Neuron (in vitro differentiated cells): ENCODE measurements around the gene CTXN2.

Source experiments
- H2AFZ ChIP-seq: one replicate; pipeline ENCODE4 v1.6.1; 2013; ENCODE audit warnings: low read depth, mild to moderate bottlenecking, inconsistent platforms, low read length, moderate library complexity
- H3K27me3 ChIP-seq: one replicate; pipeline ENCODE4 v1.6.1; 2013; ENCODE audit warnings: low read length; ENCODE audit not compliant: insufficient read depth
- H3K36me3 ChIP-seq: one replicate; pipeline ENCODE4 v1.6.1; 2013; ENCODE audit warnings: low read length; ENCODE audit not compliant: insufficient read depth
- H3K4me1 ChIP-seq: one replicate; pipeline ENCODE4 v1.6.1; 2013; ENCODE audit warnings: low read length; ENCODE audit not compliant: insufficient read depth
- H3K4me3 ChIP-seq: 2 replicates; pipeline ENCODE4 v1.5.1; 2013; ENCODE audit warnings: mild to moderate bottlenecking, low read length, moderate library complexity
- H3K9me3 ChIP-seq: one replicate; pipeline ENCODE4 v1.6.1; 2013; ENCODE audit warnings: low read length

CTXN2 gene

GRCh38 chr15:48191574-48192225 is at the start of gene CTXN2:
Gene CTXN2 (plus strand): TSS chr15:48191665. CDS start chr15:48201301, 9,636 bp downstream.
- no peaks in the 10 kb centered on the region for H3K9me3 ChIP-seq
- H2AFZ ChIP-seq: no peak within 1 kb of the TSS
- peaks cover 10% of the 10 kb centered on the region for H3K4me1 ChIP-seq
- H3K36me3 ChIP-seq: no peaks in the 10 kb centered on the region
- H3K4me3 ChIP-seq: peak within 1 kb of the TSS; percentile 34
- peaks cover 4% of the 10 kb centered on the region for H3K27me3 ChIP-seq

- H3K9me3 ChIP-seq: no peaks in the 10 kb centered on the region
These were observed 47.6 kb upstream of the CTXN2 start for GRCh38 chr15:48143856-48144255.

GRCh38 chr15:48144889-48145288 is 46.6 kb upstream of the CTXN2 start:
- Histone ChIP-seq H2AFZ (no peak overlapping the region), H3K4me1 (no peaks in the 10 kb centered on the region), H3K4me3 (no peak overlapping the region), H3K27me3 (no peaks in the 10 kb centered on the region), H3K36me3 (peaks cover 72% of the 10 kb centered on the region), H3K9me3 (no peaks in the 10 kb centered on the region)

More at GRCh38 chr15:48143856-48144255, 47.6 kb upstream of the CTXN2 start:
- no peaks in the 10 kb centered on the region for H3K27me3 ChIP-seq
- H3K4me3 ChIP-seq: no peak overlapping the region
- H3K4me1 ChIP-seq: no peaks in the 10 kb centered on the region
- peaks cover 70% of the 10 kb centered on the region for H3K36me3 ChIP-seq
- H2AFZ ChIP-seq: no peak overlapping the region

- Histone ChIP-seq H3K4me1 (no peaks in the 10 kb centered on the region), H3K27me3 (no peaks in the 10 kb centered on the region), H3K4me3 (no peak overlapping the region), H3K36me3 (peaks cover 73% of the 10 kb centered on the region), H2AFZ (no peak overlapping the region), H3K9me3 (no peaks in the 10 kb centered on the region)
These were observed 45.5 kb upstream of the CTXN2 start for GRCh38 chr15:48145923-48146322.

GRCh38 chr15:48147358-48147757 is 44.1 kb upstream of the CTXN2 start:
- no peaks in the 10 kb centered on the region for H3K27me3 ChIP-seq
- no peaks in the 10 kb centered on the region for H3K9me3 ChIP-seq
- H3K36me3 ChIP-seq: peaks cover 81% of the 10 kb centered on the region
- no peak overlapping the region for H2AFZ ChIP-seq
- no peaks in the 10 kb centered on the region for H3K4me1 ChIP-seq
- no peak overlapping the region for H3K4me3 ChIP-seq

- Histone ChIP-seq H3K9me3 (no peaks in the 10 kb centered on the region), H3K36me3 (peaks cover 85% of the 10 kb centered on the region), H3K27me3 (no peaks in the 10 kb centered on the region), H3K4me1 (no peaks in the 10 kb centered on the region), H3K4me3 (no peak overlapping the region), H2AFZ (no peak overlapping the region)
These were observed 41.6 kb upstream of the CTXN2 start for GRCh38 chr15:48149858-48150257.

- Histone ChIP-seq H3K36me3 (peaks cover 69% of the 10 kb centered on the region), H3K4me3 (no peak overlapping the region), H3K27me3 (no peaks in the 10 kb centered on the region), H2AFZ (no peak overlapping the region), H3K4me1 (no peaks in the 10 kb centered on the region), H3K9me3 (no peaks in the 10 kb centered on the region)
These were observed 37.9 kb upstream of the CTXN2 start for GRCh38 chr15:48153526-48153925.

- Histone ChIP-seq H3K4me3 (no peak overlapping the region), H2AFZ (no peak overlapping the region), H3K4me1 (peaks cover 3% of the 10 kb centered on the region), H3K27me3 (no peaks in the 10 kb centered on the region), H3K36me3 (peaks cover 44% of the 10 kb centered on the region), H3K9me3 (peaks cover 4% of the 10 kb centered on the region)
These were observed 22.8 kb upstream of the CTXN2 start for GRCh38 chr15:48168616-48169015.

- Histone ChIP-seq H3K36me3 (peaks cover 28% of the 10 kb centered on the region), H3K4me1 (peaks cover 7% of the 10 kb centered on the region), H3K9me3 (peaks cover 8% of the 10 kb centered on the region), H3K4me3 (no peak overlapping the region), H2AFZ (no peak overlapping the region), H3K27me3 (no peaks in the 10 kb centered on the region)
These were observed 20.5 kb upstream of the CTXN2 start for GRCh38 chr15:48170981-48171380.

GRCh38 chr15:48175126-48175525 is 16.3 kb upstream of the CTXN2 start:
- Histone ChIP-seq H3K4me3 (no peak overlapping the region), H3K36me3 (peaks cover 6% of the 10 kb centered on the region), H2AFZ (no peak overlapping the region), H3K9me3 (peaks cover 8% of the 10 kb centered on the region), H3K27me3 (no peaks in the 10 kb centered on the region), H3K4me1 (peaks cover 24% of the 10 kb centered on the region)

- H3K27me3 ChIP-seq: no peaks in the 10 kb centered on the region
- peak overlapping the region; percentile 83 for H3K4me3 ChIP-seq
- no peak overlapping the region for H2AFZ ChIP-seq
- H3K4me1 ChIP-seq: peaks cover 21% of the 10 kb centered on the region
- peaks cover 8% of the 10 kb centered on the region for H3K9me3 ChIP-seq
- H3K36me3 ChIP-seq: peaks cover 6% of the 10 kb centered on the region
These were observed 15.4 kb upstream of the CTXN2 start for GRCh38 chr15:48176112-48176511.

GRCh38 chr15:48176957-48177356 is 14.5 kb upstream of the CTXN2 start:
- H3K27me3 ChIP-seq: no peaks in the 10 kb centered on the region
- peaks cover 8% of the 10 kb centered on the region for H3K9me3 ChIP-seq
- peaks cover 21% of the 10 kb centered on the region for H3K4me1 ChIP-seq
- peak overlapping the region; percentile 83 for H3K4me3 ChIP-seq
- peak overlapping the region; percentile 96 for H2AFZ ChIP-seq
- peaks cover 6% of the 10 kb centered on the region for H3K36me3 ChIP-seq

- Histone ChIP-seq H2AFZ (peak overlapping the region; percentile 96), H3K9me3 (peaks cover 6% of the 10 kb centered on the region), H3K4me3 (peak overlapping the region; percentile 83), H3K27me3 (no peaks in the 10 kb centered on the region), H3K4me1 (peaks cover 21% of the 10 kb centered on the region), H3K36me3 (peaks cover 6% of the 10 kb centered on the region)
These were observed 14.1 kb upstream of the CTXN2 start for GRCh38 chr15:48177383-48177765.
